Omental fat pad (tissue), 4 donors: ENCODE results near the gene ARHGAP10. TPM values are rescaled to one million over a fixed set of nuclear protein-coding genes. Genes with fewer than 3 reads are reported as not detected.

Experiments used
- ATAC-seq: fragments of 150-250 bp; one replicate; pipeline ENCODE4 v1.9.1; 2016; ENCODE audit warnings: mild to moderate bottlenecking, moderate library complexity; ENCODE audit not compliant: low FRiP score
- DNase-seq: peaks from one replicate; pipeline ENCODE4 v3.0.0-alpha.2; 2019; ENCODE audit warnings: low spot score
- total RNA-seq, 4 donors: library from RNA; depleted of rRNA; stranded (reverse); fragments of >200 nt; gene quantifications; one replicate each; pipeline ENCODE4 v1.1.0, GENCODE V29; 2016
- TF ChIP-seq, protein P1 (sequence below), 3 donors: fragments of 450-650 bp; IDR thresholded peaks; one replicate each; pipeline ENCODE4 v1.5.1; 2016 to 2017; ENCODE audit warnings: antibody characterized with exemption in 3 of 3, mild to moderate bottlenecking in 3 of 3, moderate library complexity in 2 of 3

ARHGAP10 gene
- total RNA-seq, 4 donors from 2014 or later = 48.7 to 96.2 (median 57.0) TPM

GRCh38 chr4:147739239-147739823 is 7.4 kb downstream of the ARHGAP10 start:
- DNase-seq (no peak), ATAC-seq (no peak)
- TF ChIP-seq, protein P1, sequence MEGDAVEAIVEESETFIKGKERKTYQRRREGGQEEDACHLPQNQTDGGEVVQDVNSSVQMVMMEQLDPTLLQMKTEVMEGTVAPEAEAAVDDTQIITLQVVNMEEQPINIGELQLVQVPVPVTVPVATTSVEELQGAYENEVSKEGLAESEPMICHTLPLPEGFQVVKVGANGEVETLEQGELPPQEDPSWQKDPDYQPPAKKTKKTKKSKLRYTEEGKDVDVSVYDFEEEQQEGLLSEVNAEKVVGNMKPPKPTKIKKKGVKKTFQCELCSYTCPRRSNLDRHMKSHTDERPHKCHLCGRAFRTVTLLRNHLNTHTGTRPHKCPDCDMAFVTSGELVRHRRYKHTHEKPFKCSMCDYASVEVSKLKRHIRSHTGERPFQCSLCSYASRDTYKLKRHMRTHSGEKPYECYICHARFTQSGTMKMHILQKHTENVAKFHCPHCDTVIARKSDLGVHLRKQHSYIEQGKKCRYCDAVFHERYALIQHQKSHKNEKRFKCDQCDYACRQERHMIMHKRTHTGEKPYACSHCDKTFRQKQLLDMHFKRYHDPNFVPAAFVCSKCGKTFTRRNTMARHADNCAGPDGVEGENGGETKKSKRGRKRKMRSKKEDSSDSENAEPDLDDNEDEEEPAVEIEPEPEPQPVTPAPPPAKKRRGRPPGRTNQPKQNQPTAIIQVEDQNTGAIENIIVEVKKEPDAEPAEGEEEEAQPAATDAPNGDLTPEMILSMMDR (IDR thresholded peaks at IDR 0.05) = no peak

DNA sequence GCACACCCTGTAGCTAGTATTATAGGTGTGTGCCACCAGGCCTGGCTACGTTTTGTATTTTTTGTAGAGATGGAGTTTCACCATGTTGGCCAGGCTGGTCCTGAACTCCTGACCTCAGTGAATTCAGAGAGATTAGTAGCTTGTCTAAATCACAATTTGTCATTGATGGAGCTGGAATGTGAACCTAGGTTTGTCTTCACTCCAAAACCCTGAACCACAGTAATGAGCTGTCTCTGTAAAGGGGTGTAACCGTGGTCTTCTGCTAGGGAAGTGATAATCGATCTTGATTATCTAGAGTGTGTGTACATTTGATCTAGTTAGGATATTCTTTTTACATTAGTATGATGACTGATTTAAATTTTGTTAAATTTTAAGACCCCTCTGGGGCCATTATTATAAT is 8.3 kb downstream of the ARHGAP10 start:
- ATAC-seq (no peak), DNase-seq (no peak)
- TF ChIP-seq, protein P1 (IDR thresholded peaks at IDR 0.05) = no peak

DNA sequence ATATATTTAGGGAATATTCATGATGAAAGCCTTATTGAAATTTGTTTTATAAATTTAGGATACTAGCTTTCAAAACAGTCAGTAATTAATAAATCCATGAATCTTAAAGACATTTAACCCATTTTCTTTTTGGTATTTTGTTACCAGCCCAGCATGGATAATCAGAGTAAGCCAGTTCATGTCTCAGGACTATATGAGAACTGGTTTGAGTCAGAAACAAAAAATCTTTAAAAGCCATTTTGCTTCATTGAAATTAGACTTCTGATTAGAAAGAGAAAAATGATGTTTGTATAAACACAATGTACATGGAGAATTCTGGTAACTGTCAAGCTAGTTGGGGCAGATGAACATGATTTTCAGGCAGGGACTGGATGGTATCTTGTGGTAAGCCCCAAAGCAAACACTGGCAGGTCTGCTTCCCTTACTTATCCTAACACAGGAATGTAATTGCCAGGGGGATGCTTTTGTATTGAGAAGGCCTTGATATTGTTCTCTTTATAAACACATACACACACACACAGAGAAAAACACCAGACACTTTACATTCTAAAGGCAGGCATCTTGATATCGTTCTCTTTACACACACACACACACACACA is 9.4 kb downstream of the ARHGAP10 start:
- TF ChIP-seq, protein P1 (IDR thresholded peaks at IDR 0.05) = no peak
- no peak for ATAC-seq

DNA sequence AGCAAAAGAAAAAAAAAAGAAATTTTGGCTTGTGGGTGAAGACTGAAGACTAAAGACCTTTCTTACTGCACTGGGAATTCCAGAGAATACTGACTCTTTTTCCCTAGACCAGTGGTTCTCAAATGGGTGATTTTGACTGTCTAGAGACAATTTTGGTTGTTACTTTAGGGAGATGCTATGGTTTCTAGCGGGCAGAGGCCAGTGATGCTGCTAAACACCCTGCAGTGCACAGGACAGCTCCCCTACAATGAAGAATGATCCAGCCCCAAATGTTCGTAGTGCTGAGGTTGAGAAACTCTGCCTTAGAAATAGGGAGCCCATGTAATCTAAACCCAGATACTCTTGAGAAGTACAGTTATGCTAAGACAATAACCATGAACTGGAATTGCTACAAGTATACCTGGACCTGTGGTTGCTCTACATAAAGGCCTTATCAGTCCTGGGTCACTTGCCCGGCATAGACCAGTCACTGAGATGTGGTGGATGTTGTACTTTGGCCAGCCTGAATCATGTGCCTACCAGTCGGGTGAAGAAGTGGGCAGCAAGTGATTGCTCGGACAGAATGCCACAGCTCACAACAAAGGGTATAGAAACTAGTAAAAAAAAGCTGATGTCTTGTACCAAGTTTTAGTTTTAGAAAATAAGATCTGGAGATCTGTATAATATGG is 16.0 kb downstream of the ARHGAP10 start:
- DNase-seq (no peak), ATAC-seq (no peak)
- TF ChIP-seq, protein P1 (IDR thresholded peaks at IDR 0.05) = no peak

More for the DNA sequence above, 9.4 kb downstream of the ARHGAP10 start:
- no peak for DNase-seq

DNA sequence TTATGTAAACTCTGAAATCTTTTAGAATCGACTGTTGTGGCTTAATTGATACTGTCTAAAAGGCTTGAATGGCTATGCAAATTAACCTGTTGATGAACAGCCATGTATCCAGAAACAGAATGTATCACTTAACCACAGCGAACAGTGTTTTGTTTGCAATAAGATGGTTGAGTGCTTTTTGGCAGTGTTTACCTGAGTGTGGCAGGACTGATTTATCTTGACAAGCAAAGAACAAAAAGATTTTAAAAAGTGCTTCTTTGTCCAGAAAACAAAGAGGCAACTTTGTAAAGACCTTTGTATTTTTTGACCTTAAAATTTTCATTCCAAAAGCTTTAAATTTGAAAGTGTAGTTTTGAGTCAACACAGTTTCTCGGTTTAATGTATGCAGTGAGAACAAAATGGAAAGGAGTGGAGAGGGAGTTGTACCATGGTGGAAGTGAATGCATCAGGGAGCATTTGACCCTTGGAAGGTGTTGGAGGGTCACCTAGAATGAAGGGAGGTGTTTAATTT is 18.0 kb downstream of the ARHGAP10 start:
- no peak for ATAC-seq
- TF ChIP-seq, protein P1 (IDR thresholded peaks at IDR 0.05) = no peak
- no peak for DNase-seq

- ATAC-seq = no peak
- TF ChIP-seq, protein P1 (IDR thresholded peaks at IDR 0.05) = no peak
- no peak for DNase-seq
Observed at GRCh38 chr4:147753047-147753446, 21.2 kb downstream of the ARHGAP10 start.
